ENCODE measurements around the gene NUDT3.
"Not testable (repeated sequence)": the region's sequence is repeated elsewhere in the genome, so short reads cannot be mapped to it uniquely, and the experiment has no call there.

The NUDT3 gene

GRCh38 chr6:34391786-34392496, 528 bp downstream of the NUDT3 start:
- DNase-seq = peak; percentile 74

- DNase-seq = no peak
These were observed 1.0 kb downstream of the NUDT3 start for GRCh38 chr6:34391473-34391785.

DNA sequence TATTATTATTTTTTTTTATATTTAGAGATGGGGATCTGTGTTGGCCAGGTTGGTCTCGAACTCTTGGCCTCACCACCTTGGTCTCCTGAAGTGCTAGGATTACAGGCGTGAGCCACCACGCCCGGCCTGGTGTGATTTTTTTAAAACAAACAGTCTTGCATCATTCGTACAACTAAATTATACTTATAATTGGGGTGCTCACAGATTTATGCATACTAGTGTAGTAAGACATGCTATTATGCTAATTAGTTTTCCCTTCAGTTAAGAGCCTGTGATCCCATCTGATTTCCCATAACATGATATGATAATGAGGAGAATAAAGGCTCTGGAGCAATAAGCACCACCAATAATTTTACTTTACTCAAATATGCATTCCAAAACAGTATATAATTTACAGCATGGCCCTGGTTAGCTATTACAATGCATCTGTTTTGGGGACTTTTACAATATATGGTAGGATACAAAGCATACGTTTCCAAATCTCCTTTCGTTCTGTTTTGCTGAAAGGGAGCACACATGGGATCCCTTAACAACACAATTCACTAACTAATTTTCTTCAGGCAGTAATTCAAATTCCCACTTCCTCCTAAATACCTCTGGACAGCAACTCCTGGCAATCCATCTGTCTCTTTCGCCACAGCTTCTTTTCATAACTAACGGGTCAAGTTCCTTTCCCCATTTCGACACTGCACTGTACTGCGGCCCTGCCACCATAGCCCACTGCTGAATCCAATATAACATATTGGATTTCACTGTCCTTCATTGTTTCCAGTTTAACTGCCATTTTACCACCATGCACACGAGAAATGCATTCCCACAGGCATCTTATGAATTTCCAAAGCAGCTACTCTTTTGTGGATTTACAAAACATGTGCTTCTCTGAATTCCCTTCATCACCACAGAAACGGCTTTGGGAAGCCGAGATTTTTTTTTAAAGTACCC, 1.7 kb downstream of the NUDT3 start:
- peak; percentile 36 for DNase-seq

- DNase-seq = no peak
These were observed 3.4 kb downstream of the NUDT3 start for GRCh38 chr6:34389034-34389433.

DNA sequence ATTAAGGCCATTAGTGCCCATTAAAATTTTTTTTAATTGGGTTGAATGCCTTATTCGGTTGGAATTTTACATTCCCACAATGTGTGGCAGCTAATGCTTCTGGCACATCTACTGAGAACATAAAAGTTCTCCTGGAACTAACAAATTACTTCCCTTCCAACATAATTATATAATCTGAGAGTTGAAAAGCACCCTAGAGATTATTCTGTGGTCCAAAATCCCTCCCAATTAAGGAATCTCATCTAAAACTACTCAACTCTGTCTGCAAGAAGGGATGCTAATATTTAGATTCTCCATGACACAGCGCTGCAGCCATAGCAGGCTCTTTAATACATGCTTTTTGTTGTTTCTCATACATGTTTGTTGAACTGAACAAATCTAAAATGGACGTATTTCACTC, 4.0 kb downstream of the NUDT3 start:
- DNase-seq = no peak

GRCh38 chr6:34386316-34387137, 5.9 kb downstream of the NUDT3 start:
- no peak for DNase-seq

DNA sequence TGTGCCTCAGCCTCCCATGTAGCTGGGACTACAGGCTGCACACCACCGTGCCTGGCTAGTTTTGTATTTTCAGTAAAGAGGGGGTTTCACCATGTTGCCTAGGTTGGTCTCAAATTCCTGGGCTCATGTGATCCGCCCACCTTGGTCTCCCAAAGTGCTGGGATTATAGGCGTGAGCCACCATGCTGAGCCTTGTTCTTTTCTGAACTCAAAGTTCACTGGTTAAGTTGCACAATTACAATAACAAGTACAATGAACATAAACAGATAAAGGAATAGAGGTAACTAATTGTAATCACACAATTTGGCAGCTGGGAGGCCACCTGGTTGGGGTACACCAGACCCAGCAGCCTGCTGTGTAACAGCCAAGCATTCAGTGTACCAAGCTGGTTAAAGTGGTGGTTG, 6.7 kb downstream of the NUDT3 start:
- DNase-seq = no peak

DNA sequence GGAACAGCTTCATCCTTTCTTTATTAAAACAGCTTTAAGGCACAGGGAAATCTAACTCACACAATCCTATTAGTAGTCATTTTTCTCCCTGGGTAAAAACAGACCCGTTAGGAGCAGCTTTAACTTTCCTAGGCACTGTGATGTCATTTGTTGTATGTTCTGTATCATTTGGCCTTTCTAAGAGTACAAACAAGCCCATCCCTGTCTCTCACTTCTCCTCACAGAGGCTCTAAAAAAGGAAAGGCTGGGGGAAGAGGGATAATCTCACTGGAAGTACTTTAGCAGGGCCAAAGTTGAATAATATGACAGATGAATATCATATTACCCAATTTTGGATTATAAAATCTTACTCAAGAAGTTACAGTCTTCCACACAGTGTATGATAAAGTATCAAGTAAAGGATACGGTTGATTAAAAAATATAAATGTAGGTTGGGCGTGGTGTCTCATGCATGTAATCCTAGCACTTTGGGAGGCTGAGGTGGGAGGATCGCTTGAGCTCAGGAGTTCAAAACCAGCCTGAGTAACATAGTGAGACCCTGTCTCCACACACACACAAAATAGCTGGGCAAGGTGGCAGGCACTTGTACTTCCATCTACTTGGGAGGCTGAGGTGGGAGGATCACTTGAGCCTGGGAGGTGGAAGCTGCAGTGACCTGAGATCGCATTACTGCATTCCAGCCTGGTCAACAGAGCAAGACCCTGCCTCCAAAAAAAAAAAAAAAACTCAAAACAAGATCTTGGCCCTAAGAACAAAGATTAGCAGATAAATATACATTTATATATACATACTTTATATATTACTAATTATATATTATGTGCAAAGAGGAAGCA, 7.9 kb downstream of the NUDT3 start:
- DNase-seq = no peak

DNA sequence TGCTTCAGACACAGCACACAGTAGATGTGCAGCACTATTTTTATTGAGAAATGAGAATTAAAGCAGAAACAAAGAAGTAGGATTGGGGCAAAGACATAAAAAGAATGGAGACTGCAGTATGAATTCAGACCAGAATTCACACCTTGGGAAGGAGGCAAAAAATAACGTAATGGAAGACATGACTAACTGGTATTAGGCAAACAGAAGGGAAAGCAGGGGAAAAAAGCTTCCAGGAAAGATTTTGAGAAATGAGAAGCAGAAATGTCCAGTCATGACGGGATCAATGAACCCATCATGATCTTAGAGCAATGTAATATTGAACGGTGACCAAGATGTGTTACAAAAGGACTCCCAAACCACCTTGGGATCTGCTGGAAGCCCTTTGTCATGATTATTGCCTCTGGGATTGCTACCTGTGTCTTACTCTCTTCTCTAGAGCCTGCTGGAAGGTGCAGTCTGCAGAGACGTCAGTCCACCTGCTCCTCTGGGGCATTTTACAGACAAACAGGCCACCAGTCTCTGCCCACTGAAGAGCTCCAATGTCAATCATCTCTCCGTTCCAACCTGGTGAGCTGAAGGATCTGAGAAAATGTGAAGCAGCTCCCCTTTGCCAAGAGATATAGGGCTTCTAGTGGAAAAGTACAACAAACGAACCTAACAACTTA, 8.7 kb downstream of the NUDT3 start:
- no peak for DNase-seq

DNA sequence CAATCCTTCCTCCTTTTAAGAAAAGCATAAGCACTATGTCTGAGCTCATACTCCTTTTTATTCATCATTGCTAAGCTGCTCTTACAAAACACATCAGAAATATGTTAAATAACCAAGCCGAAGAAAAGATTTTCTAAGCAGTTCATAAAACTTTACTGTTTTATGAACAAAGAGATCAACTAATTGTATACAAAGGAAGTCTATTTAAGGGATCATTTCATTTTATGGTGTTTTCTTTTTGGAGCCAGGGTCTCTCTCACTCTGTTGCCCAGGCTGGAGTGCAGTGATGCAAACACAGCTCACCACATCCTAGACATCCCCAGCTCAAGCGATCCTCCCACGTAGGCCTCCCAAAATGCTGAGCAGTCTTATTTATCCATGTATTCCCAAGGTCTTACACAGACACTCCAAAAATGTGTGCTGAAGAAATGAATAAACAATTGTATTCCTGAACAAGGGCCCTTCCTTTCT, 9.3 kb downstream of the NUDT3 start:
- DNase-seq = no peak

DNA sequence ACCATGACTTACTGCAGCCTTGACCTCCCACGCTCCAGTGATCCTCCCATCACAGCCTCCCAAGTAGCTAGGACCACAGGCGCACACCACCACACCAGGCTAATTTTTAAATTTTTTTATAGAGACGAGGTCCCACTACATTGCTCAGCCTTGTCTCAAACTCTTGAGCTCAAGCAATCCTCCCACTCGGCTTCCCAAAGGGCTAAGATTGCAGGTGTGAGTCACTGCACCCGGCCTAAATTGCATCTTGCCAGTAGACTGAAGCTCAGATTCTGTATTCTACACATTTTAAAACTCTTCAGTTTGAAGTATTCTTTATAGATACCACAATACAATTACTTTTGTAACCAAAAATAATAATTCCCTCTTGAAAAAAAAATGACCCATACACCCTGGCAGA, 11.4 kb downstream of the NUDT3 start:
- no peak for DNase-seq

GRCh38 chr6:34378470-34378869, 14.0 kb downstream of the NUDT3 start:
- DNase-seq = no peak

DNA sequence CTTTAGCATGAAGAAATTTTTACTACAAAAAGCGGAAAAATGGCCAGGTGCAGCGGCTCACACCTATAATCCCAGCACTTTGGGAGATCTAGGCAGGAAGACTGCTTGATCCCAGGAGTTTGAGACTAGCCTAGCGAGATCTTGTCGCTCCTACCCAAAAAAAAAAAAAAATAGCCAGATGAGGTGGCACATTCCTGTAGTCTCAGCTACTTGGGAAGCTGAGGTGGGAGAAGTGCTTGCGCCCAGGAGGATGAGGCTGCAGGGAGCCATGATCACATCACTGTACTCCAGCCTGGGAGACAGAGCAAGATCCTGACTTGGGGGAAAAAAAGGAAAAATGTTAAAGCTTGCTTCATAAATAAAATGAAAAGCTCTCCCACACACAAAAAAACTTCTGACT, 14.5 kb downstream of the NUDT3 start:
- no peak for DNase-seq

DNA sequence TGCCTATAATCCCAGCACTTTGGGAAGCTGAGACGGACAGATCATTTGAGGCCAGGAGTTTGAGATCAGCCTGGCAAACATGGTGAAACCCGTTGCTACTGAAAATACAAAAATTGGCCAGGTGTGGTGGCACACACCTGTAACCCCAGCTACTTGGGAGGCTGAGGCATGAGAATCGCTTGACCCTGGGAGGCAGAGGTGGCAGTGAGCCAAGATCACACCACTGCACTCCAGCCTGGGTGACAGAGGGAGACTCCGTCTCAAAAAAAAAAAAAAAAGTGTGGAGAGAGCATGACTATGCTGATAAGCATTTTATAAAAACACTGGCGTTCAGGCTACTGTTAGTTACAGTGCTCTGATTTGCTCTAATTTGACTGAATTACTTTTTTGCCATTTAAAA, 14.9 kb downstream of the NUDT3 start:
- DNase-seq = not testable (repeated sequence)

DNA sequence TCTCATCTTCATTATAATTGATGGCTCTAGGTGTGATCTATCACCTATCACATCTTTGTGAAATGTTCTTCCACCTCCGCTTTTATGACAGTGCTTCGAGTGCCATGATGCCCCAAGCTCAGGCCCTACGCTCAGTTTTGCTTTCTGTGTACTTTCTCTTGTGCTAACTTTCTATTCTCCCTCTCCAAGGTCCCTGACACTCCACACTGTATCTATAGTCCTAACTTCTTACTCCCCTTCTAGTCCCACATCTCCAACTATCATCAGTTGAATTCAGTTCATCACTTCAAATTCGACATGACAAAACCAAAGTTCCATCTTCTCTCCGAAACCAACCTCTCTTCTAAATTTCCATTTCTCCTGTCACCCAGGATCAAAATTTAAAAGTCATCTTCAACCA, 16.6 kb downstream of the NUDT3 start:
- no peak for DNase-seq

GRCh38 chr6:34374508-34374907, 18.0 kb downstream of the NUDT3 start:
- DNase-seq = no peak

DNA sequence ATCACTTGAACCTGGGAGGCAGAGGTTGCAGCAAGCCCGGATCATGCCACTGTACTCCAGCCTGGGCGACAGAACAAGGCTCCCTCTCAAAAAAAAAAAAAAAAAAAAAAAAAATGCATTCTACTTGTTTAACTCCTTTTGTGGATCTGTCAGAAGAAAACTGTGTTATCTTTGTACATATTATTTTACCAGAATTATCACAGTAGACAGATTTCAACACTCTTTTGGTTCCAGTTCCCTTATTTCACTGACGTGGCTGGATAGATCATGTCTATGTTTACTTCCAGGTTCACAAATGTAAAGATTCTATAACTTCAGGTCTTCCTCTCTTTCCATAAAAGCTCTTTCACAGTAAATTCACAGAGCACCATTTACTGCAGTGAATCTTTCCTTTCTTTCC, 18.4 kb downstream of the NUDT3 start:
- DNase-seq = no peak

DNA sequence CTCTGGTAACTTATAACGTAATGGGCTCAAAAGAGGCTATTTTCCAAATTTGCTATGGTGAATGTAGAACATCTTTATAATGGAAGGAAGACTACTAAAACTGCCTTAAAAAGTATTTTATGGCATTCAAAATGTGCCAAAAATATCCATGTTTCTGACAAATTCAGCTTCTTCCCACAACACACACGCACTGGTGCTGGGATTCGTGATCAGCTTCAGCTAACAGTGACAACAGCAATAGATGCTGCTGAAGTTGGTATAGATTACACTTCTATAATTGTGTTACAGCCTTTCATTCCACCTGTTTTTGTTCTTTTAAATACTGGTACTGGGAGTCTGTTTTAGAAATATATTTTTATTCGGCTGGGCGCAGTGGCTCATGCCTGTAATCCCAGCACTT, 19.0 kb downstream of the NUDT3 start:
- DNase-seq = no peak

DNA sequence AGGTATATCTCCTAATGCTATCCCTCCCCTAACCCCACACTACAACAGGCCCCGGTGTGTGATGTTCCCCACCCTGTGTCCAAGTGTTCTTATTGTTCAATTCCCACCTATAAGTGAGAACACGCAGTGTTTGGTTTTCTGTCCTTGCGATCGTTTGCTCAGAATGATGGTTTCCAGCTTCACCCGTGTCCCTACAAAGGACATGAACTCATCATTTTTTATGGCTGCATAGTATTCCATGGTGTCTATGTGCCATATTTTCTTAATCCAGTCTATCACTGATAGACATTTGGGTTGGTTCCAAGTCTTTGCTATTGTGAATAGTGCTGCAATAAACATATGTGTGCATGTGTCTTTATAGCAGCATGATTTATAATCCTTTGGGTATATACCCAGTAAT, 20.6 kb downstream of the NUDT3 start:
- DNase-seq = not testable (repeated sequence)

GRCh38 chr6:34370361-34370760, 22.1 kb downstream of the NUDT3 start:
- peak; percentile 27 for DNase-seq

DNA sequence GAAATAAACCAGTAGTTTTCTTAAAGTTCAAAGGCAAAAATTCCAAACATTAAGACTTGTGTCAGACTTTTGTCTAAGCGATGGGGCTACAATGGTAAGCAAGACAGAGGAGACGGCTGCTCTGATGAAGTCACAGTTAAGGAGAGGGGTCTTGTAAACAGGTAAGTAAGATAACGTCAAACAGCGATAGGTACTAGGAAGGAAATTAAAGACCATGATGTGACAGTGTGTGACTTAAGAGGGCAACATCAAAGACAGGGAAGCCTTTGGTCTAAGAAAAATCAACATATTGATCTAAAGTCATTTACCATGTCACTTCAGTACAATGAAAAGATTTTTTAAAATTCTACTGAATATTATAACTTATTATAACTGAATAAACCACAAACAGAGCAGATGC, 23.1 kb downstream of the NUDT3 start:
- DNase-seq = no peak

DNA sequence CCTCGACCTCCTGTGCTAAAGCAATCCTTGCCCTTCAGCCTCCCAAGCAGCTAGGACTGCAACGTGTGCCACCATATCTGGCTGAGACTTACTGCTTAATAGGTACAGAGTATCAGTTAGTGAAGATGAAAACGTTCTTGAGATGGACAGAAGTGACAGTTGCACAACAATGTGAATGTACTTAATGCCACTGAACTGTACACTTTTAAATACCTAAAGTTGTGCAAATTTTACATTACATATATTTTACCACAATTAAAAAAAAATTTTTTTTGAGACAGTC, 25.9 kb downstream of the NUDT3 start:
- no peak for DNase-seq
